B cell (primary cell): Measurements from ENCODE around the gene EVC. TPM values are rescaled to one million over a fixed set of nuclear protein-coding genes. Genes with fewer than 3 reads are reported as not detected.

Experiments used
- ATAC-seq: fragments of 200-7000 bp; cut with Tn5 transposase; one replicate; pipeline ENCODE4 v1.10.0; 2021; ENCODE audit warnings: low read depth, mild to moderate bottlenecking, moderate number of reproducible peaks, moderate library complexity
- CTCF ChIA-PET: fragments of 350-600 bp; sonication (Branson Sonifier 250); formaldehyde crosslinking; loops from one replicate; lab custom pipeline; 2021; ENCODE audit warnings: antibody characterized with exemption, inconsistent platforms; lab: Charles Lee
- POLR2A ChIA-PET: fragments of 350-600 bp; sonication (Branson Sonifier 250); formaldehyde crosslinking; loops from one replicate; lab custom pipeline; 2021; ENCODE audit warnings: antibody characterized with exemption; lab: Charles Lee
- DNase-seq: peaks from one replicate; pipeline ENCODE4 v3.0.0; 2013
- H2AFZ ChIP-seq: 2 replicates; pipeline ENCODE4 v1.6.1; 2012; ENCODE audit warnings: mild to moderate bottlenecking, low read depth, low read length; ENCODE audit not compliant: insufficient read depth, poor library complexity, severe bottlenecking
- H3K27ac ChIP-seq, 2 donors: 1 replicate in 1 of 2; 2 replicates in 1 of 2; pipeline ENCODE4 v1.5.1; 2012 to 2013; ENCODE audit warnings: low read length in 2 of 2, mild to moderate bottlenecking in 2 of 2, moderate library complexity in 1 of 2
- H3K27me3 ChIP-seq, 4 experiments: fragments of 200-600 bp in 1 of 4; sonication (generic) in 1 of 4; replicated peaks in 1 of 4; 1 replicate in 2 of 4; 2 replicates in 2 of 4; pipeline versions ENCODE4 v1.6.1 to v1.7.0; 2013 to 2016; ENCODE audit warnings: low read length in 3 of 4, mild to moderate bottlenecking in 2 of 4, mixed read lengths in 1 of 4, moderate library complexity in 1 of 4; ENCODE audit not compliant: insufficient read depth in 4 of 4, control insufficient read depth in 3 of 4; ENCODE audit errors: control extremely low read depth in 1 of 4
- H3K36me3 ChIP-seq, 2 experiments: replicated peaks in 1 of 2; 1 replicate in 1 of 2; 2 replicates in 1 of 2; pipeline versions ENCODE4 v1.6.1 to v1.7.1; 2013; ENCODE audit warnings: low read length in 1 of 2; ENCODE audit not compliant: insufficient read depth in 2 of 2, control insufficient read depth in 1 of 2; ENCODE audit errors: control extremely low read depth in 1 of 2, extremely low read depth in 1 of 2
- H3K4me1 ChIP-seq, 2 donors: fragments of 200-600 bp in 1 of 2; sonication (generic) in 1 of 2; 1 replicate in 1 of 2; 2 replicates in 1 of 2; pipeline versions ENCODE4 v1.5.1 to v1.6.1; 2013 to 2017; ENCODE audit warnings: low read length in 2 of 2; ENCODE audit not compliant: control insufficient read depth in 2 of 2, insufficient read depth in 2 of 2
- H3K4me2 ChIP-seq: replicated peaks from 2 replicates; pipeline ENCODE3; 2012; ENCODE audit warnings: mild to moderate bottlenecking, low read depth, low read length; ENCODE audit not compliant: poor library complexity, severe bottlenecking
- H3K4me3 ChIP-seq, 5 experiments: fragments of 200-600 bp in 1 of 5; sonication (generic) in 1 of 5; 1 replicate in 3 of 5; 2 replicates in 2 of 5; pipeline versions ENCODE4 v1.5.1 to v1.7.0; 2011 to 2016; ENCODE audit warnings: low read length in 4 of 5, mild to moderate bottlenecking in 4 of 5, low read depth in 2 of 5, control low read depth in 1 of 5, moderate library complexity in 1 of 5; ENCODE audit not compliant: insufficient read depth in 1 of 5; ENCODE audit errors: control extremely low read depth in 1 of 5, extremely low read depth in 1 of 5
- H3K79me2 ChIP-seq: fragments of 200-600 bp; sonication (generic); one replicate; pipeline ENCODE4 v1.6.0; 2016; ENCODE audit warnings: low read length; ENCODE audit not compliant: control insufficient read depth, insufficient read depth
- H3K9ac ChIP-seq: fragments of 200-600 bp; sonication (generic); 2 replicates; pipeline ENCODE4 v1.6.1; 2017; ENCODE audit warnings: mild to moderate bottlenecking, low read length, moderate library complexity
- H3K9me3 ChIP-seq, 3 donors: one replicate each; pipeline versions ENCODE4 v1.6.1 to v1.7.1; 2013; ENCODE audit warnings: low read length in 2 of 3; ENCODE audit not compliant: control insufficient read depth in 2 of 3, insufficient read depth in 1 of 3; ENCODE audit errors: control extremely low read depth in 1 of 3
- H4K20me1 ChIP-seq: 2 replicates; pipeline ENCODE4 v1.6.0; 2012; ENCODE audit warnings: mild to moderate bottlenecking, low read length; ENCODE audit not compliant: insufficient read depth, control insufficient read depth, poor library complexity, severe bottlenecking
- H3K27ac Mint-ChIP-seq: one replicate; pipeline ENCODE4 v1.8.0; 2021; ENCODE audit warnings: mixed read lengths
- H3K27me3 Mint-ChIP-seq: one replicate; pipeline ENCODE4 v1.8.0; 2021; ENCODE audit warnings: mixed read lengths
- H3K4me1 Mint-ChIP-seq: one replicate; pipeline ENCODE4 v1.8.0; 2021; ENCODE audit warnings: mixed read lengths
- H3K4me3 Mint-ChIP-seq: one replicate; pipeline ENCODE4 v1.8.0; 2021; ENCODE audit warnings: mixed read lengths
- H3K9me3 Mint-ChIP-seq: one replicate; pipeline ENCODE4 v1.8.0; 2022; ENCODE audit warnings: mixed read lengths; ENCODE audit not compliant: insufficient read depth
- CTCF ChIP-seq: fragments of 200-600 bp; IDR thresholded peaks from one replicate; pipeline ENCODE4 v1.8.0; 2022; ENCODE audit warnings: antibody characterized with exemption, mild to moderate bottlenecking
- EZH2 ChIP-seq: IDR thresholded peaks from 2 replicates; pipeline ENCODE4 v1.6.1; 2012; ENCODE audit warnings: borderline replicate concordance, low read depth, mild to moderate bottlenecking, moderate library complexity, low read length; ENCODE audit not compliant: insufficient read depth, poor library complexity, severe bottlenecking
- WGBS: methylation state at CpG from one replicate; pipeline ENCODE4 v1.1.5; 2013; ENCODE audit warnings: missing lambda C conversion rate; ENCODE audit not compliant: insufficient coverage; 5-methylcytosine and 5-hydroxymethylcytosine counted together
- intact Hi-C: fragments of 100-400 bp; cut with micrococcal nuclease; formaldehyde crosslinking; loops from one replicate; pipeline ENCODE4 v1.10.0; 2022
- polyA plus RNA-seq: library from polyadenylated mRNA; depleted of rRNA; stranded (reverse); fragments of >200 nt; gene quantifications from 2 replicates; pipeline ENCODE4 v1.2.3, GENCODE V29; 2012
- total RNA-seq, 2 donors: library from RNA; stranded (reverse); fragments of 120-200 nt in 1 of 2; gene quantifications; 1 replicate in 1 of 2; 2 replicates in 1 of 2; pipeline versions ENCODE4 v1.2.3 to v1.2.4, GENCODE V29; 2013 to 2022

The EVC gene
- total and polyA plus RNA-seq, 2 donors (not counting 1 experiment from before 2014, with no cell fraction given), result 1.5 TPM; not detected in 1

DNA sequence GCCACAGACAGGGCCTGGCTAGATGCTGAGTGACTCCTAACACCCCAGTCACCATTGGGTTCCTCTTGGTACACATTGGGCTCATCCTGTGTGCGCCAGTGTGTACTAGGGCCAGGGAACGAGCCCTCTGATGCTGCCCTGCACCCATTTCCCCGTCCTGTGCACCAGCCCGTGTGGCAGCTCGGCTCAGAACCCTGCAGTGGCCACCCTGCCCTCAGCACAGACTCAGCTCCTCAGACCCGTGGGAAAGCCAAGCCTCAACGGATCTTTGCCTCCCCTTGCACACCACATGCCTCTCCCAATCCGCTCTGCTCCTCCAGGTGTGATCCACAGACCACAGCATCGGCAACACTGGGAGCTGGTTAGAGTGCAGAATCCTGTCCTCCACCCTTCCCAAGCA is 38.6 kb downstream of the EVC start:
- CTCF ChIA-PET, result no interaction called here
- Histone ChIP-seq H3K4me3 (no peak overlapping the region), H3K9ac (no peak overlapping the region), H3K36me3 (no peaks in the 10 kb centered on the region), H3K9me3 (peaks cover 0 to 13% (median 0%) of the 10 kb centered on the region in 3 donors), H3K4me1 (no peaks in the 10 kb centered on the region), H3K27me3 (no peaks in the 10 kb centered on the region), H4K20me1 (no peaks in the 10 kb centered on the region), H3K27ac (no peak overlapping the region), H2AFZ (no peak overlapping the region), H3K4me2 (no peak overlapping the region), H3K79me2 (no peaks in the 10 kb centered on the region)
- intact Hi-C loops, result no loop called here
- WGBS, result 90% methylated on average over 9 of the region's 9 CpGs
- Mint-ChIP-seq H3K4me1 (no peaks in the 10 kb centered on the region), H3K9me3 (no peaks in the 10 kb centered on the region), H3K4me3 (no peak overlapping the region), H3K27ac (no peak overlapping the region), H3K27me3 (no peaks in the 10 kb centered on the region)
- POLR2A ChIA-PET, result no interaction called here
- ATAC-seq (no peak), DNase-seq (no peak)
- no peak for TF ChIP-seq EZH2
- no peak for TF ChIP-seq CTCF

DNA sequence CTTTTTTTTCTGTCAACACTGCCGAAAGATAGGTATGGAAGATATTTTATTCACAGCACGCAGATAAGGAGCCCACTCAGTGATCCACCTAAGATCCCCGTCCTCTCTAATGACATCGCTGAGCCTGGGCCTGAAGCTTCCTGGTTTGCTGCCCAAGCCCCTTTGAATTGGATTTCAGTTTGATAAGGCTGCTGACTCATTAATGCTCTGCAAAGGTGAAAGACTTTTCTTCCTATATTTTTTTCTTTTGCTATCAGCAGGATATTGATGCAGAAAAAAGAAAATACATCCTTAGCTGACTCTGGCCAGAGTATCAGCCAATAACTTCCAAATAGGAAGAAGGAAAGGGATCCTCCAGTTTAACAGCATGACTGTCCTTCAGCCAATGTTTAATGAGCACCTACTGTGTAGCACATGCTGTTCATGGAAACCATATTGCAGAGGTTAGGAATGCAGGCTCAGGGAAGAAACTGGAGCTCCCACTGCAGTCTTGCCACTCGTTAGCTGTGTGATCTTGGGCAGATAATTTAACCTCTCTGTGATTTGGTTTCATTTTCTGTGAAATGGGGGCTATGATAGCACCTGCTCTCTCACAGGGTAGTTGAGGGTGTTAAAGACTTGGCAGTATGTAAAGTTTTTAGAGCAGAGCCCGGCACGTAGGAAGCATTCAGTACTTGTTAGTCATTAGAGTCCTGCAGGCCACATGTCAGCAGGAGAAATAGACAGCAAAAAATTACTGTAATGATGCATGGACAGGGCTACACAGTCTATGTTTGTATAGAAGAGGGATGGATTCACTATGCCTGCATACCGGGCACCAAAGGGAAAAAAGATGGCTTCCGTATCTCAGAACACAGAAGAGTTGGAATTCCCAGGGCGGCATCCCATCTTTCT is 39.3 kb downstream of the EVC start:
- 89% methylated on average over 8 of the region's 10 CpGs for WGBS

More for the DNA sequence above, 39.3 kb downstream of the EVC start:
- no peak overlapping the region for H3K27ac Mint-ChIP-seq
- Histone ChIP-seq H2AFZ (no peak overlapping the region), H3K4me2 (no peak overlapping the region), H3K4me1 (no peaks in the 10 kb centered on the region), H3K27ac (no peak overlapping the region), H3K9ac (no peak overlapping the region), H3K4me3 (no peak overlapping the region), H3K9me3 (peaks cover 0 to 13% (median 0%) of the 10 kb centered on the region in 3 donors), H4K20me1 (no peaks in the 10 kb centered on the region), H3K36me3 (no peaks in the 10 kb centered on the region), H3K79me2 (no peaks in the 10 kb centered on the region), H3K27me3 (no peaks in the 10 kb centered on the region)
- intact Hi-C loops, result no loop called here
- ChIA-PET POLR2A (no interaction called here), CTCF (no interaction called here)
- no peak for TF ChIP-seq CTCF
- TF ChIP-seq EZH2, result no peak
- no peaks in the 10 kb centered on the region for H3K4me1 Mint-ChIP-seq
- no peaks in the 10 kb centered on the region for H3K9me3 Mint-ChIP-seq
- H3K27me3 Mint-ChIP-seq, result no peaks in the 10 kb centered on the region
- DNase-seq, result no peak
- ATAC-seq, result no peak
- no peak overlapping the region for H3K4me3 Mint-ChIP-seq
